OCI-LY1 (cell line): ENCODE data around the gene TAF4.

Experiments used
- EZH2 ChIP-seq: fragments of 200-600 bp; sonication (generic), shearing (Covaris generic); IDR thresholded peaks from 2 replicates; pipeline ENCODE4 v1.8.0; 2017; ENCODE audit warnings: borderline replicate concordance, mixed run types, mild to moderate bottlenecking, antibody characterized with exemption, low read length, moderate library complexity, mixed read lengths
- TF ChIP-seq, protein P1 (sequence below): fragments of 200-600 bp; sonication (generic), shearing (Covaris generic); IDR thresholded peaks from 2 replicates; pipeline ENCODE4 v1.5.1; 2017; ENCODE audit warnings: mild to moderate bottlenecking, antibody characterized with exemption, low read length, moderate library complexity, mixed read lengths

DNA sequence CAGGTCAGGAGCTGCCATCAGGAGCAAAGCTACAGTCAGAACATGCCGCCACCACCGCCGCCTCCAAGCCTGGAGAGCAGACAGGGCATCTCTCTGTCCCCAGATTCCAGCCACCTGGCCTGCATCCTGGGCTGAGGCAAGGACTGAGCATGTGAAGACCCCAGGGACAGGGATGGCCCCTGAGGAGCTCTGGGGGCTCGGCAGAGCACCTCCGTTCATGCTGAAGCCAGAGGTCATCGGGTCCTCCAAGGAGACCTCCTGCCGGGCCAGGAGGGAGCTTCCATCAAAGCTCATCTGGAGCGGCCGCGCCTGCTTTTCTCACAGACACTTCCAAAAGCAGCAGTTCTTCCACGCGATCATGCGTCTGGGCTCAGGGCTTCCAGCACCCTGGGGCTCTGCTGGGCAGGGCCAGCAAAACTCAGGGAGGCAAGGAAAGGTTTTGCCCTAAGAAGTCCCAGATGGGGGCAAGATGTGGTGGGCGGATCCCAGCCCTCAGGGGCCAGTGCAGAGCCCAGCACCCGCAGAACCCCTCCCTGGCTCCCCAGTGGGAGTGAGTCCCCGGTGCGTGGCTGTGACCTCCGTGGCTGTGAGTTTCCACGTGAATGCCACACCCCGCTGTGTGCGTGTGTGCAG lies 138.4 kb downstream of the TAF4 start:
- no peak for TF ChIP-seq EZH2
- TF ChIP-seq, protein P1, sequence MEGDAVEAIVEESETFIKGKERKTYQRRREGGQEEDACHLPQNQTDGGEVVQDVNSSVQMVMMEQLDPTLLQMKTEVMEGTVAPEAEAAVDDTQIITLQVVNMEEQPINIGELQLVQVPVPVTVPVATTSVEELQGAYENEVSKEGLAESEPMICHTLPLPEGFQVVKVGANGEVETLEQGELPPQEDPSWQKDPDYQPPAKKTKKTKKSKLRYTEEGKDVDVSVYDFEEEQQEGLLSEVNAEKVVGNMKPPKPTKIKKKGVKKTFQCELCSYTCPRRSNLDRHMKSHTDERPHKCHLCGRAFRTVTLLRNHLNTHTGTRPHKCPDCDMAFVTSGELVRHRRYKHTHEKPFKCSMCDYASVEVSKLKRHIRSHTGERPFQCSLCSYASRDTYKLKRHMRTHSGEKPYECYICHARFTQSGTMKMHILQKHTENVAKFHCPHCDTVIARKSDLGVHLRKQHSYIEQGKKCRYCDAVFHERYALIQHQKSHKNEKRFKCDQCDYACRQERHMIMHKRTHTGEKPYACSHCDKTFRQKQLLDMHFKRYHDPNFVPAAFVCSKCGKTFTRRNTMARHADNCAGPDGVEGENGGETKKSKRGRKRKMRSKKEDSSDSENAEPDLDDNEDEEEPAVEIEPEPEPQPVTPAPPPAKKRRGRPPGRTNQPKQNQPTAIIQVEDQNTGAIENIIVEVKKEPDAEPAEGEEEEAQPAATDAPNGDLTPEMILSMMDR = no peak
